ENCODE results near the gene EYA2.
A peak's percentile ranks its signal among the peaks of the same experiment; 100 is the strongest.
"Not testable (repeated sequence)": the region's sequence is repeated elsewhere in the genome, so short reads cannot be mapped to it uniquely, and the experiment has no call there.

Gene EYA2

DNA sequence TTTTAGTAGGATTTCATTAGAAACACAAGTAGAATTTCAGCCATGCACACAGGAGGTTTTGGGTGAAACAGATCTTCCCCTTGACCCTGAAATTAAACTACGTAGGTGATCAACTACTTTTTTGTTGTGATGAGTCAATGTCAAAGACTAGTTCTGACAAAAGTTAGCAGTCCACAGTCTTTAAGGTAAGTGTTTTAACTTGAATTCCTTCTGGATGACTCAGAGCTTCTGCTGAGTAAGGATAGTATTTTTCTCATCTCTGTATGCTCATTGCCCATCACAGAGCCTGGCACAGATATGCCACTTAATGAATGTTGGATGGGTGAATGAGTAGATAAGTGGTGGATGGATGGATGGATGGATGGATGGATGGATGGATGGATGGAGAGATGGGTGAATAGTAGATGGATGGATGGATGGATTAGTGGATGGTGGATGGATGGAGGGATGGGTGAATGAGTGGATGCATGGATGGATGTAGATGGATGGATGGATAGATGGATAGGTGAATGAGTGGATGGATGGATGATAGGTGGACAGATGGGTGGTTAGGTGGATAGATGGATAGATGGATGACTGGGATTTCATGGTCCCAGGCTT is 296.5 kb downstream of the EYA2 start:
- no peak for DNase-seq

DNA sequence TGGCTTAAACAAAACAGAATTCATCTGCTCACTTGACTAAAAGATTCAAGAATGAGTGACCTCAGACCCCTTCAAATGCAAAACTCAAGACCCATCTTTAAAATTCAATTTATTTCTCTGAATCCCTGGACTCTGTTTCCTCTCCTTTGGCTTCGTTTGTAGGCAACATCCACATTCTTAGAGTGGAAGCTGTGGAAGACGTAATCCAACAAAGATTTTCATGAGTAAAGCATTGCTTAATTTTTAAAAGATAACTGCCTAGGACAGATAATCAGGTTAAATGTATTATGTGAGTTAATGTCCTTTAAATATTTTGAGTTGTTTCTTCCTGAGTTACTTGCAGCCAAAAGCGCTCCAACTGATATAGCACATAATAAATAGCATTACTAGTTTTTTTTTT is 297.3 kb downstream of the EYA2 start:
- DNase-seq: no peak

DNA sequence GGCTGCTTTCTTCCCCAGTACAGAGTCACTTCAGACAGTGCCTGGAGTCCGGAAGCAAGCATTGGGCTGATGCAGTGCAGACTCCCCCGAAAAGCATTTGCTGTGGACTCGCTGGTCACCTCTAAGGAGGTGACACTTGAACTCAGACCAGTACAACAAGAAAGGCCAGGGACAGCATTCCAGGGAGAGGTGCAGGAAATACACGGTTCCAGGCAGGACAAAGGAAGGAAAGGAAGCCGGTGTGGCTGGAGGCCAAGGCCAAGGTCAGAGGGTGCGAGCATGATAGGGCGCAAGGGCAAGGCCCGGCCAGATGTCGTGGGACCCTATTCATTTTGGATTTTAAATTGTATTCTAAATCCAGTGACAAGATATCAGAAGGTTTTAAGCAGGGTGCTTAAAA is 300.9 kb downstream of the EYA2 start:
- no peak for DNase-seq

DNA sequence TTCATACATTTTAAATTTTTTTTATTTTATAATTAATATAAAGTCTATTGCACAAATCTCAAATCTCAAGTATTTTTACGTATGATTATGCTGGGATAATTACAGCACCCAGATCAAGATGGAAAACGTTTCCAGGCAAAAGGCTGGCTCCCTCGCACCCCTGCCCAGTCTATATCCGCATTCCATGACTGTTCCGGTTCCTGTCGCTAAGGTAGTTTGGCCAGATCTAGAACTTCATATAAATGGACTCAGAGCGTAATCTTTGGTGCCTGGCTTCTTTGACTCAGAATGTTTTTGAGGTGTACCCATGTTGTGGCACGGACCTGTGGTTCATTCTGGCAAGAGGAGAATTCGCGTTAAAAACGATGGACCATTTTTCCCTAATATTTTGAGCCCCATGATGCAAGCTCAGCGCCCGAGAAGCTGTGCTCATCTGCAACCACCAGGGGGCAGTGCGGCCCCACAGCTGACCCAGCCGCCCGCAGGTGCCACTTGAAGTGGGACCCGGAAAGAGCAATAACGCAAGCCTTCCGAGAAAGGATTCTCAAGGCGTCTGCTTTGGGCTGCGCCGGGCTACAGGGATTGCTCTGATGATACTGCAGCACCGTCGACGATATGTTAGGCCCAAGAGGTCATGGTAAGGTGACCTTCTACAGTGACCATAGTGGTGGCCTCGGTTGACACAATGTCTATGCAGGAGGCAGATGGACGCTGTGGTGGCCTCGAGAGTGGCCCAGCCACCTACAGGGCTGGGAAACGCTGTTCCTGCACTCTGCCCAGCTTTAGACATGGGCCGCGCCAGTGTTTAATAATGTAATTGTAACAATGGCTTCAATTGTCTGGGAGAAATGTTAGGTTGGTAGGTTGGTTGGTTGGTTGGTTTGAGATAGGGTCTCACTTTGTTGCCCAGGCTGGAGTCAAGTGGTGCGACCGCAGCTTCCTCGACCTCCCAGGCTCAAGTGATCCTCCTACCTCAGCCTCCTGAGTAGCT is 301.7 kb downstream of the EYA2 start:
- peak; percentile 83 for DNase-seq

DNA sequence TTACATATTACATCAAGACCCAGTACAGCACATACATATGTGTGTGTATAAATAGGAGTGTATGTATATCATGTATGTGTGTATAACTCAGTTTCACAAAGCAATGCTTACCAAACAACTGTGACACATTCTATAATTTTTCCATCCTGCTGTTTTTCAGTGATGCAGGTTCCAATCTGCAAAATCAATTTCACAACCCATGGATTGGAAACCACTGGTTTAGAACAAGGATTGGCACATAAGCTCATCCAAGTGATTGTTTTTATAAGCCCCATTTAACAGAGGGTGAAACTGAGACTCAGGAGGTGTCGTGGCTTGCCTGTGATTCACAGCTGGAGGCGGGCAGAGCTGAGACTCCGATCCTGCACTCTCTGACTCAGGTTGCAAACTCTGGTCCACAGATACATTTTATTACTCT is 303.6 kb downstream of the EYA2 start:
- no peak for DNase-seq

DNA sequence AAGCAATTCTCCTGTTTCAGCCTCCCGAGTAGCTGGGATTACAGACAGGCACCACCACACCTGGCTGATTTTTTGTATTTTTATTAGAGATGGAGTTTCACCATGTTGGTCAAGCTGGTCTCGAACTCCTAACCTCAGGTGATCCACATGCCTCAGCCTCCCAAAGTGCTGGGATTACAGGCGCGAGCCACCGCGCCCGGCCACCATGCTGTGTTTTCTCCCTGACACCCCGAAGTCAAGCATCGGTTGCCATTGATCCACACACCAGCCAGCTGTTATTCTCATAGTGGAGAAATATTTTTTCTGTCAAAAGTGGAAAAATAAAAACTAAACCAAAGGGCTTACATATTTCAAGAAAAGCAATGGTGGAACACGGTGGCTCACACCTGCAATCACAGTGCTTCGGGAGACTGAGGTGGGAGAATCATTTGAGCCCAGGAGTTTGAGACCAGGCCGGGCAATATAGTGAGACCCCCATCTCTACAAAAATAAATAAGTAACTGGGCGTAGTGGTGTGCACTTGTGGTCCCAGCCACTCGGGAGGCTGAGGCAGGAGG is 304.4 kb downstream of the EYA2 start:
- no peak for DNase-seq

DNA sequence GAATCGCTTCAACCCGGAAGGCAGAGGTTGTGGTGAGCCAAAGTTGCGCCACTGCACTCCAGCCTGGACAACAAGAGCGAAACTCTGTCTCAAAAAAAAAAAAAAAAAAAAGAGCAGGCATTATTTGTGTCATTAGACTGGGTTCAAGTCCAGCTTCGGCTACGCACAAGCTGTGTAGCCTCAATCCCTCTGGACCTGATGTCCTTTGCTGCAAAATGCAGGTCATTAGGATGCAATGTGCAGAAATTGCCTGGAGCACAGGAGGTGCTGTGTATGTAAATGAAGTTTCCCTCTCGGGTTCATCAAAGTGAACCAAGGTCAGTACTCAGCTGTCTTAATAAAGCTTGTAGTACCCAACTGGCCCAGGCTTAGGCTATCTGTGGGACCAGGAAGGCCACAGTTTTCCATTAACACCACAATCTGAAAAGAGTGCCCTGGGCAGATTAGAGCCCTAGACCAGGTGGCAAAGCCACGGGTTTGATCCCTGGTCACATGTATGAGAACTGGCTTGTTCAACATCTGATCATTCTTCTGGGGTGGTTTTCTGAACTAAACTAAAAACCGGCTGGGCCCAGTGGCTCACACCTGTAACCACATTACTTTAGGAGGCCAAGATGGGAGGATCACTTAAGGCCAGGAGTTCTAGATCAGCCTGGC is 306.6 kb downstream of the EYA2 start:
- DNase-seq: no peak

DNA sequence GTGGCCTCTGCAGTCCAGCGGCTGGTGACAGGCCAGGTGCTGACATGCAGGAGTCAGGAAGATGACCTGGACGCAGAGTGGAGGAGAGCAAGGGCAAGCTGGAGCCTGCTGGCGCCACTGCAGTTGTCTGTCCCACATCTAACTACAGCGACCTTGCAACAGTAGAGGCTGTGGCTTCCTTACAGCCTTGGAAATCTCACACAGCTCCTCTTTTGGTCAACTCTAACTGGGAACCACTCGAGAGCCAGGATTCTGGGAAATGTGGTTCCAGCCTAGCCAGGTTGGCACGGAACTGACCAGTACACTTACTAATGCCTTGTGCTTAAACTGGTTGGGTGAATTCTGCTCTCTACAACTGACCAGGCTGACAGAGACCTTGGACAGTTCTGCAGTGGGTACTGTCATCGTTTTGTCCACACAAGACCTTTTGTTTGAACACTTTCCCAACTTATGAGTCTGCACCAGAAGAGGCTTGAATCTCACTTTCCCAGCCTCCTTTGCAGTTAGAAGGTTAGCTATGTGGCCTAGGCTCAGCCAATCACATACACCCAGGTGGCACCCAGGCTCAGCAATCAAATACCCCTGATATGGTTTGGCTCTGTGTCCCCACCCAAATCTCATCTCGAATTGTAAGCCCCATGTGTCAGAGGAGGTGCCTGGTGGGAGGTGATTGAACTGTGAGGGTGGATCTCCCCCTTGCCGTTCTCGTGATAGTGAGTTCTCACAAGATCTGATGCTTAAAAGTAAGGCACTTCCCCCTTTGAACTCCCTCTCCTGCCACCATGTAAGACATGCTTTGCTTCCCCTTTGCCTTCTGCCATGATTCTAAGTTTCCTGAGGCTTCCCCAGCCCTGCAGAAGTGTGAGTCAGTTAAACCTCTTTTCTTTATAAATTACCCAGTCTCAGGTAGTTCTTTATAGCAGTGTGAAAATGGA is 308.4 kb downstream of the EYA2 start:
- DNase-seq: no peak

DNA sequence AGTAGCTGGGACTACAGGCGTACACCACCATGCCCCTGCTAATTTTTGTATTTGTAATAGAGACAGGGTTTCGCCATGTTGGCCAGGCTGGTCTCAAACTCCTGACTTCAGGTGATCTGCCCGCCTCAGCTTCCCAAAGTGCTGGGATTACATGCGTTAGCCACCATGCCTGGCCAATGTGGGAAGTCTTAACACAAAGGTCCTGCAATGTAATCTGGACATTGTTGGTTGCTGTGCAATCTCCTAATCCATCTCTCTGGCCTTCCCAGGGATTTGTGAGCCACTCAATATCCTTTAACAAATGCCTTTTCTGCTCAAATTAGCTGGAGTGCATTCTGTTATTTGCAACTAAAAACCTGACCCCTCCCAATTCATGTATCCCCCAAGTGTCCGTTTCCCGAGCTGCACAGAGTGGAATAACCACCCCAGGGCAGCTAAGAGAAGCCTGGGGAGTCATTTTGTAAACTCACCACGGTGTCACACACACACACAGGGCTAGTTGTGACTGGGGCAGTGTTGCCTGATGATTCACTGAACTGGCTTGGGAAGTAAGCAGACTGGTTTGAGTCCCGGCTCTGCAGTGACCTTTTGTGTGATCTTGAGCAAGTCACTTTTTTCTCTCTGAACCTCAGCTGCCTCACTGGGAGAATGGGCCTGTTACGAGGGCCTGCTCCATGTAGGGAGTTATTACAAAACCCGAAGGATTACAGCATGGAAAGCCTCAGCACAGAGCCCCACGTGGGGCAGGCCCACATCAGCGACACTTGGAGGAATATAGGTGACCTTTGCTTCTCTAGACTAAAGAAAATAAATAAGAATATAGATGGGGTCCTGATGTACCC is 309.6 kb downstream of the EYA2 start:
- DNase-seq: no peak

DNA sequence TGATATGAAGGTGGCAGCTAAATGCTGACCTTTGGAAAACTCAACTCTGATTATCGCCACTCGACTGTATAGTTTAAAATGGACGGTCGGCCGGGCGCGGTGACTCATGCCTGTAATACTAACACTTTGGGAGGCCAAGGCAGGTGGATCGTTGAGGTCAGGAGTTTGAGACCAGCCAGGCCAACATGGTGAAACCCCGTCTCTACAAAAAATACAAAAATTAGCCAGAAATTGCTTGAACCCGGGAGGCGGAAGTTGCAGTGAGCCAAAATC is 310.1 kb downstream of the EYA2 start:
- not testable (repeated sequence) for DNase-seq

DNA sequence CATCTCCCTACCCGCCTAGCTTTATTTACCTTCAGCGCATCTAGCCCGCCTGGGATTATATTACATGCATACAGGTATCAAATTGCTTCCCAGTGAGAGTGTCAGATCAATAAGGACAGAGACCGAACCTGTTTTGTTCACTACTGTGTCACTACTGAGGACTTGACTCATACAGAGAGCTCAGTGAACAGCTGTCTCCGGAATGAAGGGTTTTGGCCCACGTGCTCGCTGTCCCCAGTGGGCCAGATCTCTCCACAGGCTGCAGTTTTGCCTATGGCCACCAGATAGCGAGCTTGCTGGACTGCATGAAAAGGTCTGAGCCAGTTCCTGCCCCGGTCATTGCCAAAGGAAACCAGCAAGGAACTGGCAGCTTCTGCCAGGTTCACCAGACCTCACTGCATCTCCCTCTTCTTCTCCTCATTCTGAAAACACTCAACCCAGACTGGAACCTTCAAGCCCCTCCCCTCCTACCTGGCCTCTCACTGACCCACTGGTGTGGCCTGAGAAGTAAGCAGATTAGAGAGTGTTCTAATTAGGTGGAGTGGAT is 311.0 kb downstream of the EYA2 start:
- DNase-seq: no peak

DNA sequence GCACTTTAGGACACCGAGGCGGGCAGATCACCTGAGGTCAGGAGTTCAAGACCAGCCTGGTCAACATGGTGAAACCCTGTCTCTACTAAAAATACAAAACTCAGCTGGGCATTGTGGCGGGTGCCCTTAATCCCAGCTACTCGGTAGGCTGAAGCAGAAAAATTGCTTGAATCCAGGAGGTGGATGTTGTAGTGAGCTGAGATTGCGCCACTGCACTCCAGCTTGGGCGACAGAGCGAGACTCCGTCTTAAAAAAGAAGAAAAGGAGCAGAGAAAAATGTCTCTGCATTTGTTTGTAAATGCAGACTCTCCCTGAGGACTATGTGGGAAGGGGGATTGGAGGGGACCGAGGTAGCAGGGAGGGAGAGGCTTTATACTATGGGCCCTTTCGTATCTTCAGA is 311.9 kb downstream of the EYA2 start:
- not testable (repeated sequence) for DNase-seq

DNA sequence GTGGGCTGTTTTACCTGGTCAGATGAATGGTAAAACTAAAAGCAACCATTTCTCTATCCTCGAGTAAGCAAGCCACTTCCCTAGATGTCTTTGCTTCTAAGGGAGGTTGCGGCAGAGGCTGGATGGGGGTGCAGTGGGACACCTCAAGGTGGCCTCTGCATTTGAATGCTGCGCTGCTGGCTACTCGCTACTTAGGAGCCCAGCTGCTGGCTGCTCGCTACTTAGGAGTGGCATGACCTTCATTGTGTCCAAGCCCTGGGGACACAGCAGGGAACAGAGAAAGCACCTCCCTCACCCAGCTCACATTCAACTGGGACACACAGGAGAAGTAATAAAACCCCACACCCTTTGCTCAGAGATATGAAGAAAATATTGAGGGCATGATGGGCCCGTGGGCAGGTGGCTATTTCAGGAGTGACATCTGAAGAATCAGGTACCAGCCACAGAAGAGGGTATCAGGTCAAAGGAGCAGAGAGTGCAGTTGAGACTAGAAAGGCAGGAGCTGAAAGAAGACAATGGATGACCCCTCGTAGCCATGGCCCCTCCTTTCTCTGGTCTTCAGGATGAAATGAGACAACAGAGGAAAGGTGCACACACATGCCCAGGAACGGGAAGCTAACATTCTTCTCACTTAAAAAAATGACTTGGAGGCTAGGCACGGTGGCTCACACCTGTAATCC is 312.5 kb downstream of the EYA2 start:
- no peak for DNase-seq

DNA sequence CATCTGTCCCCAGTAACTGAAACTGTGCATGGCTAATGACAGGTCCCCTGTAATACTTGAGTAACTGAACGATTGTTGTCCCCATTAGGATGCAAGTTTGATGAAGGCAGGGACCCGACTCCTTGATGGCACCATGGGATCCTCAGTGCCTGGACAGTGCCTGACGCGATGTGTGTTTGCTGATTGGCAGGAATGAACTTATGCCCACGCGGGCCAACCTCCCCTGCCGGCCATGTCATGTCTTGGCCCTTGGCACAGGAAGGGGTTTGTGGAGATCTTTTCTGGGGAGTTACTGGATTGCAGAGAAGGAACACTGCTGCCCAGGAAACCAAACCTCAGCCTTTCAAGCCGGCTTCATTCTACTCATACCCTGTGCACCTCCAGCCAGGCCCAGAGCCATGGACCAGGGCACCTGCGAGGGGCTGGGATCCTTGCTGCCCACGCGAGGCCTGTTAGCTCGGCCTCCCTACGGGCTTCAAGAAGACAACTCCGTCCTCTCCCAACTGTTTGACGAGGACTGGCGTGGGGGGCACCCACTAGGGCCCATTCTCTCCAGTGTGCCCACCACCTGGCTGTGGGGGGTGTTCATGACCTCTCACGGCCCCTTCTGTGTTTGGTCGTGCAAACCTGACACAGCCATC is 314.0 kb downstream of the EYA2 start:
- DNase-seq: no peak

DNA sequence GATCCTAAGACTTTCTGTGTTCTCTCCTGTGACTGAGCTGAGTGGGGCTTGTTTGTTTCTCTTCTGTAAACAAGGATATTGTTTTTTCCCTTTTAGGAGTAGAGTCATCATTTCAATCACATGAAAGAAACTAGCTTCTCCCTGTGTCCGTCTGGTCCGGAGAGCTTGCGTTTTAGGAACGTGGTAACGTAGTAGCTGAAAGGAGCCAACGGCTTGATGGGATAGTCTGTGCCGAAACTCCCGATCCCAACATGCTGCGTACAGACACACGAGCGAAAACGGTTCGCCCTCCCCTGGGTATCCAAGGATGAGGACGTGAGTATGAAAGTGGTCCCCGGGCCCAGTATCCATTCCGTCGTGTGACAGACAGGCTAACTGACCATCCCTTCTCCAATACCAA is 315.3 kb downstream of the EYA2 start:
- DNase-seq: no peak

DNA sequence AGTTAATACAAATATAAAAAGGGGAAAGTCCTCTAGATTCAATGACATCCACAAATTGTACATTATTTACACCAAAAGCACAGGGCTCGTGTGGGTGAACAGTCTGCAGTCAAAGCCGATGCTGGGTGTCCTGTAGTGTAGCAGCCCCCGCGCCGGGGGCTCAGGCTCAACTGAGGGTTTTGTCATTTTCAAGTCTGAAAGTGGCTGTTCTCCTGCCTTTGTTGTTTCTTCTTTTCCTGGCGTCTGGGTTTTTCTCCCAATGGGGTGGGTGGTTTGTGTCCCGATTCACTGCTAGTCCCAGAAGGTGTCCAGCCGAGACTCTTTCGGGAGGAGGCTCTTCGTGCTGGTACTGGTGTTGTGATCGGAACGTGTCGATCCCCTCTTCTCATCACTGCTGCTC is 315.8 kb downstream of the EYA2 start:
- DNase-seq: no peak

DNA sequence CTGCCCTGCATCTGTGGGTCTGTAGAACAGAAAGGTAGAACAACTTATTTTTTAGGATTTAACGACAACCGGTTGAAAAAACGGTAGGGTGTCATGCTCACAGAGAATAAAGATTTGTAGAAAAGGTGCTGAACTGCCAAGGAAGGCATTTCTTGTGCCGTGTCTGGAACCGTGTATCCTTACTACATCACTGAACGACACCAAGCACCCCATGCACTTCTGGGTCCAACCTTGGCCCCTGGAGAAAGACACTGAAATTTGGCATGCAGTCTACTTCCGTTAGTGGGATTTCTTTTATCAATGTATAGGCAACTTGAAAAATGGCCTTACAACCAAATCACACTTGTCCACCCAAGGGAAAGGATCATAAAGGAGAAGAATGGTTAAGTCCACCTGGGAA is 316.4 kb downstream of the EYA2 start:
- no peak for DNase-seq

DNA sequence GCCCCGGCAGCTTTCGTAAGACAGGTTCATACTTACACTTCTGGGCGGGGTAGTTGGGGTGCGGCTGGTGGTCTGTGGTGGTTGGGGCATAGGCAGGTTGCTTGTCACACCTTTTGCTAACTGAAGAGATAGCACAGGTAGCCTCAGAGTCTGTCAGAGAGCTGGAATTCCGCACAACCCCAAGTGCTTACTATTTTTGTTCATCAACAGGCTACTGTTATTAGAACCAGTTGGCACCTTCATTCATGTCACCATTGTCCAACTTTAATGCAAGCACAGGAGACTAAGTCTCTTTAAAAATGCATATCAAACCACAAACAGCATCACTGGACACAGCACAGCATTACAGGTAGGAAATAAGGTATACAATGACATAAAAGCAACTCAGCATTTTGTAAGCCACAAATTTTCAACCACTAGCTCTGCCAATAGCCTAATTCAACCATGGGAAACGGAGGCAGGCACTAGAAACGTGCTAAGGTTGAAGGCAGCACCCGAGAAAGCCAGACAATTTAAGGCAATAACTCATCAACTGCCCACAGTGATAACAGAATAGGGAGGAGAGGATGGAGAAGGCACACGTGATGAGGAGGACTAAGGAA is 318.1 kb downstream of the EYA2 start:
- DNase-seq: no peak

DNA sequence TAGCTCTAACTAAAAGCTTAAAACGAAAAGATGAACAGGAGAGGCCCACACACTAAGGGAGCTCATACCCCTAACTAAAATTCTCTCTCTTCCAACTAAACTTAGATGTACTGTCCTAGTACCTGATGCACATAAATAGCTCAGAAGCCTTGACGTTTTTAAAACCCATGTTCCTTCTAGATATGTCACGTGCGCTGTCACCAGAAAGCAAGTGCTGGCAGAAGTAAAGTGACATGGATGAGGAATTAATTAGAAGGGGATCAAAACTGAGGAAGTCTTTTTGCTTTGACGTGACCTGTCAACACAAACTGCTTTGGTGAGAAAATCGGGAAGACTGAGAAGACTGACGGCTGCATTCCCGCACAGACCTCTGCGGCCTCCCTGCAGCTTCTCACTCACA is 319.3 kb downstream of the EYA2 start:
- no peak for DNase-seq

All from activated CD4-positive, CD25-positive, alpha-beta regulatory T cell treated with anti-CD3 and anti-CD28 coated beads, Interleukin-2, amount 50 U/mL, for 72 hours (primary cell).